OCI-LY3 (cell line): ENCODE measurements around the gene BLTP2.

Experiments used
- EZH2phosphoT487 ChIP-seq: fragments of 200-600 bp; shearing (Covaris generic); IDR thresholded peaks from 2 replicates; pipeline ENCODE4 v1.6.1; 2018; ENCODE audit warnings: antibody characterized with exemption, mixed run types, low read depth
- TF ChIP-seq, protein P1 (sequence below): fragments of 200-600, 300-600 bp; sonication (generic); IDR thresholded peaks from 2 replicates; pipeline ENCODE4 v1.5.1; 2014; ENCODE audit warnings: antibody characterized with exemption, low read length, low read depth

DNA sequence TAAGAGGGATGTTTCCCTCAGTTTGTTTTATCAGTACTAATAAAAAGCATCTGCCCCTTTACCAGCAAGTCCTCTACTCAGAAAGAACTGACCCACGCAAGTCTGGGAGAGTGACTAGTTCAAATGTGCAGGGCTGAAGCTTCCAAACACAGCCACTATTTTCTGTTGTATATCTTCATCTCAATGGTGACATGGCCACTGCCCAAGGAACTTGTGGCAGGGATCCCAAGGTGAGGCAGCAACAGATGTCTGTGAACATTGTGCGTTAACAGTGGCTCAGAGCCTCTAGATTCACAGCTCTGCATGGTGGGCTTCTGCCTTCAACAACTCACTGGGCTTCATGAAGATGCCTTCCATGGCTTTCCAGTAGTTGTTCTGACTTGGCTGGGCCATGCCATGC, 3.7 kb upstream of the BLTP2 start:
- TF ChIP-seq, protein P1, sequence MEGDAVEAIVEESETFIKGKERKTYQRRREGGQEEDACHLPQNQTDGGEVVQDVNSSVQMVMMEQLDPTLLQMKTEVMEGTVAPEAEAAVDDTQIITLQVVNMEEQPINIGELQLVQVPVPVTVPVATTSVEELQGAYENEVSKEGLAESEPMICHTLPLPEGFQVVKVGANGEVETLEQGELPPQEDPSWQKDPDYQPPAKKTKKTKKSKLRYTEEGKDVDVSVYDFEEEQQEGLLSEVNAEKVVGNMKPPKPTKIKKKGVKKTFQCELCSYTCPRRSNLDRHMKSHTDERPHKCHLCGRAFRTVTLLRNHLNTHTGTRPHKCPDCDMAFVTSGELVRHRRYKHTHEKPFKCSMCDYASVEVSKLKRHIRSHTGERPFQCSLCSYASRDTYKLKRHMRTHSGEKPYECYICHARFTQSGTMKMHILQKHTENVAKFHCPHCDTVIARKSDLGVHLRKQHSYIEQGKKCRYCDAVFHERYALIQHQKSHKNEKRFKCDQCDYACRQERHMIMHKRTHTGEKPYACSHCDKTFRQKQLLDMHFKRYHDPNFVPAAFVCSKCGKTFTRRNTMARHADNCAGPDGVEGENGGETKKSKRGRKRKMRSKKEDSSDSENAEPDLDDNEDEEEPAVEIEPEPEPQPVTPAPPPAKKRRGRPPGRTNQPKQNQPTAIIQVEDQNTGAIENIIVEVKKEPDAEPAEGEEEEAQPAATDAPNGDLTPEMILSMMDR: no peak
- TF ChIP-seq EZH2phosphoT487: no peak
